NCI-H345 treated with DMSO at 0.1 percent for 48 hours (cell line): ENCODE data around the gene DAP.
A peak's percentile ranks its signal among the peaks of the same experiment; 100 is the strongest.

Source experiments
- DNase-seq: peaks from one replicate; lab custom pipeline; 2025; ENCODE audit not compliant: unreplicated experiment; lab: John Stamatoyannopoulos, UW

DAP gene

DNA sequence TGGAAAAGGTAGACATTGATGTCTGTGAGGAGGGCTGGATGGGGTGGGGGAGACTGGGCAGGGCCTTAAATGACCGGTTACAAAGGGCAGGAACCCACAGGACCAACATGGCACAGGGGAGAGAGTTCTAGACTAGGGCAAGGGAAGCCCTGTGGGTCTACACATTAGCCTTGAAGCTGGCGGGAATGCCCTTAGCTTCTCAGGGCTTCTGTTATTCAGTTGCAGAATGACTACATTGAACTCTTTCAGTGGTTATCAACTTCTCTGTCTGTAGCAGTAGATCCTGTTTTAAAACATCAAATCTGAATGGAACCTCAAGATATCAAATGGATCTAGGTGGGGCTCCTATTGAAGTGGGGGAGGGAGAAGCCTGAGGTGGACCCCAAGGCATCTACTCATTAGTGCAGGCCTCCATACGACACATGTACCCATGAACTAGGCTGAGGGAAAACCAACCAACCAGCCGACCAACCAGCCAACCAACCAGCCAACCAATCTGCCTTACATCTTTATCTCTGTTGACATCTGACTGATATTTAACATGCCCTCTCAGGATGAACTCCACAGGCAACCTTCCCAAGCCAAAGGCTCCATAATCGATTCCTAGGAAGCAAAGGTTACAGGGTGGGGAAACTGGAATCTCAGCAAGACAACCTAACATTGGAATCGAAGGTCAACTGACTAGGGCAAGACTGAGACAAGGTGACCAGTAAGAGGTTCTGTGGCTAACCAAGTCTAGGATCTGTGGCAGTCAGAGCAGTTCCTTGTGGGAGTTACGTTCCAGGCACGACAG is 48.3 kb downstream of the DAP start:
- DNase-seq = no peak

DNA sequence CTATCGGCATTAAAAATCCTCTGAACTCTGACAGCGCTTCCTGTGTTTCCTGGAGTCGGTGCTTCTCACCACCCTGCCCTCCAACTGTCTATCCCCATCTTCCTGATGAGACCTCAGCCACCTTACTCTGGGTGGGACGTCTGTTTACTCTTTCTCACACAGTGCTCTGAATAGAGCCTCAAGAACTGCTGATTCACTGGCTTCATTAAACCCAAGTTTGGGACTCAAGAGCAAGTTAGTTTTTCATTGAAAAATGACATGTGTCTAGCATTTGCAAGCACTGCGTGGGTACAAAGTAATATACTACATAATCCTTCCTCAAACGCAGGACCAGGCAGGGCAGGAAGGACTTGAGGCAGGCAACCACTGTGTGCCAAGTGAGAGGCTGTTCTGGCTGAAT is 49.5 kb downstream of the DAP start:
- no peak for DNase-seq

DNA sequence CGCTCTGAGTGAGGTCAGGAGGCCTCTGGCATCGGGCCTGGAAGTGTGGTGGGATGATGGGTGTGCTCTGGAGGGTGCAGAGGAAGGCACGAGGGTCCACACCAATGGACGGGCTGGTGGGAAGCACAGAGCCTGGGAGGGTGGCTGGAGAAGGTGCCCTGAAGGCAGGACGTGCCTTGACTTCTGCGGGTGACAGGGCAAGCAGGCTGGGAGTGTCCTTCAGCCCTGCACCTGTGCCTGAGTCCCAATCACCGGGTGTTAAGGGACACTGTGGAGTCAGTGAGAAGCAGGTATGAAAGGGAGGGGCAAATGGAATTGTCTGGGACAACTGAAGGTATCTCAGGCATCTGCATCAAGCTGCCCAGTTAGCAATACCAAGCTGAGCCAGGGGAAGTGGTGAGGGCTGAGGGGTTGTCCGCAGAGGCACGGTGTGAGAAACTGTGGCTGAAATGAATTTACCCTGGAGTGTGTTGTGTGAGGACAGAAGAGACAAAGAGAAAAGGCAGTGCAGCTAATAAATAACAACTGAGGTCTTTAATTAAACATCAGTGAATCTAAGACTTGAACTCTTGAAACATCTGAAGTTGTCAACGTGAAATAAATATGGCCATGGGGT is 50.4 kb downstream of the DAP start:
- DNase-seq = no peak

DNA sequence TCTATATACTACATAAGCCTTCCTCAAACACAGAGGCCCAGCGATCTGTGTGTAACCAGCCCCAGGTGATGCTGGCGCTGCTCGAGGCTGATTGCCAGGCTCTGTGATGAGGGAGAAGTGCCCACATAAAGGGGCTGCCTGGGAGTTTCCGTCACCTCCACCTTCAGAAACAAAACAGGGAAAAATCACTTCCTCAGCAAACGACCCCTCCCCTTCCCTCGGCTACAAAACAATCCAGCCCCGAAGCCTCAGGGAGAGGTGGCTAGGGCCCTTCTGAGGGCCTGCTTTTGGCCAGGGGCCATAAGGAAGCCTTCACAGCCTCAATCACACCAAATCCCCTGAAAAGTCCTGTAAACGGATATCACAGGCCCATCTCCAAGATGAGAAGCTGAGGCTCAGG is 51.1 kb downstream of the DAP start:
- DNase-seq = no peak

DNA sequence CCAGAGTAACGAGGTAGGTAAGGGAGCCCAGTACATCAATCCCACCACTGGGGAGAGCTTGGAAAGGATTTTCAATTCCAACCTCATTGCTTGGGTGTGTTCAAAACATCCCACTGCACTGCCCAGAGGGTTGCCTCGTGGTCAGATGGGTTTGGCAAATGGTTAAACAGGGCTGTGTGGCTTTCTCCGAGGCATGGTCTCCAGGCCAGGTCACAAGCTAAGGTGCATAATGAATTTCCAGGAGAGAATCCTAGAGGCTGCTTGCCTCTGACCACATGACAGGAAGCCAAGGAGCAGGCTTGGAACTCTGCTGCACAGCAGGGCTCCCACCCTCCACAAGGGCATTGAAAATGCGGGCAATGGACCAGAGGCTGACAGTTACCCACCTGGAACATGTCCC is 51.6 kb downstream of the DAP start:
- DNase-seq = no peak

DNA sequence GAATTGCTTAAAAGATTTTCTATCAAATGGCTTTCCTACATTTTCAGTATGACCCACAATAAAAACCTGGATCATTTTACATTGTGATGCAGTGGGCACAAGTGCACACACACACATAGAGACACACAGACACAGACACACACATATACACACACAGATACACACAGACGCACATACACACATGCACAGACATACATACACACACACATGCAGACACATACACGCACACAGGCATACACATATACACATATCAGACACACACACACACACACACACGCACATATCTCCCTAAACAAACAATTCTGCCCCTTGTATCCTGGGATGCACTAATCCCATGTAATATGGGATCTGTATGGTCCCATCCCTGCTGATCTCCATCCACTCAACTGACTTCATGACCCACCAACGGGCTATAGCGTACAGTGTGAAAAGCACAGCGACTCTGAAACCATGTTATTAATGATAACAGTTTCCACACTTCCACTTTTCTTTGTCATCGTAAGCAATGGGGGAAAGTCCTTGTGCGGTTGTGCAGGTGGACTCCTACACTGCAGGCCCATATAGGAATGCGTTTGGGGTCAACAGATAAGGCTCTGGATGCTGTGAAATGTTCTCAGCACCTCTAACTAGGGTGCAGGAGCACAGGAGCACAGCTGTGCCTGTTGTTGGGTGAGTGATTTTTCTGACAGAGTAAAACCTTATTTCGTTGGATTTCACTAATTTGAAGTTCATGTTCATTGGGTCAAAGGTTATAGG is 52.7 kb downstream of the DAP start:
- DNase-seq = no peak

DNA sequence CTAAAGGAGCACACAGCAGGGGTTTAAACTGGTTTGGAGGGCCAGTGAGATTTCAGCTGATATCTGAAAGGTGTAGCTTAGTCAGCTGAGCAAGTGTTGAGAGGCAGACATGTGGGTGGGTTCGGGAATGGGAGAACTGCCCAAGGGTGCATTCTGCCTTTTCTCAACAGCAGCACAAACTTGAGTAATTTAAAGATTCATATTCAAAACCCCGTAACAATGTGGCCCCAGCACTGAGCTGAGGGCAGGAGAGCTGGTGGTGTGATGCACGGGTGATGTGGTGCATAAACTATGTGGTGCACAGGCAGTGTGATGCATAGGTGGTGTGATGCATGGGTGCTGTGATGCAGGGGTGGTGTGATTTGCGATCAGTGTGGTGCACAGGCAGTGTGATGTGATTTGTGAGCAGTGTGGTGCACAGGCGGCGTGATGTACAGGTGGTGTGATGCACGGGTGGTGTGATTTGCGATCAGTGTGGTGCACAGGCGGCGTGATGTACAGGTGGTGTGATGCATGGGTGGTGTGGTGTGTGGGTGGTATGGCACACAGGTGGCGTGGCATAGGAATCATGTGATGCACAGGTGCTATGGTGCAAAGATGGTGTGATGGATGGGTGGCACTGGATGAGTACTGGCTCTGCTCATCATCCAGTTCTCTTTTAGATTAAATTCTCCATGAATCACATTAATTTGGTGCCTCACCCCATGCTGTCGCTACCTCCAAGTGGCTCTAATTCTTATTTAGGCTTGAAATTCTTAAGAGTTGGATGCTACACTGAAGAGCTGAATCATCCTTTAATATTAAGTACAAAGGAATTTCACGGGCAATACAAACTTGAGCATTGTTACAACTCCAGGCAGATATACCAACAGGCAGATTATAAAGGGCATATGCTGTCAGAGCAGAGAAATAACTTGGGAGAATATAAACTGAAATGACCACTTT is 53.6 kb downstream of the DAP start:
- no peak for DNase-seq

DNA sequence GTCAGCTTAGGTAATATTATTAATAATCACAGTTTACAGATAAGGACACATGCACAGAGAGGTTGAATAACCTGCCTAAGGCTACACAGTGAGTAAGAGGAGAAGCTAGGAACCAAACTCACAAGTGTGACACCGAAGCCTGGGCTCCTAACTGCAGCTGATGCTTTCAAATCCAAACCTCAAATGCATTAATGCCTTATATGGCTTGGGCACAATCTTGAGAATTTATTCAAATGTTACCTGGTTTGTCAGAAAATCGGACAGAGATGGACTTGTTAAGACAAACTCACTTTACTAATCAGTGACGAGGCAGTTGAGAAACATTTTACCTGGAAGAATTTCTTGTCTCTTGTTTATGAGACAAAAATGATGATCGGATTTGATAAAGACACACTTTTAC is 54.7 kb downstream of the DAP start:
- DNase-seq = no peak

DNA sequence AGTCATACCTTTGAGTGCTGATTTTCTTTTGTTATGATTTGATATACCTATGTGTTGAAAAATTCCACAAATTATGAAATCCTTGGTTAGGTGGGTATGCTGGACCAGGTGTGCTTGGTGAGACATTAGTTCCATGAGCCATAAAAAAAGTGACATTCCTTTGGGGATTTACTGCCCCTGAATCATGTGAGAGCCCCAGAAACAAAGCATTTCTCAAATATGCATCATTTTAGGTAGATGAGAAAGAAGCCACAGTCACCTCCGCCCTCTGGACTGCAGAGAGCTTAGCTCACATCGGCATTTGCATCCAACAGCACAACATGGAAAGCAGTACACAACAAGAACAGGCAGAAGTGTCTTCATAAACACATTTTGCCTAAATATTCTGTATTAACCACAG is 55.3 kb downstream of the DAP start:
- no peak for DNase-seq

DNA sequence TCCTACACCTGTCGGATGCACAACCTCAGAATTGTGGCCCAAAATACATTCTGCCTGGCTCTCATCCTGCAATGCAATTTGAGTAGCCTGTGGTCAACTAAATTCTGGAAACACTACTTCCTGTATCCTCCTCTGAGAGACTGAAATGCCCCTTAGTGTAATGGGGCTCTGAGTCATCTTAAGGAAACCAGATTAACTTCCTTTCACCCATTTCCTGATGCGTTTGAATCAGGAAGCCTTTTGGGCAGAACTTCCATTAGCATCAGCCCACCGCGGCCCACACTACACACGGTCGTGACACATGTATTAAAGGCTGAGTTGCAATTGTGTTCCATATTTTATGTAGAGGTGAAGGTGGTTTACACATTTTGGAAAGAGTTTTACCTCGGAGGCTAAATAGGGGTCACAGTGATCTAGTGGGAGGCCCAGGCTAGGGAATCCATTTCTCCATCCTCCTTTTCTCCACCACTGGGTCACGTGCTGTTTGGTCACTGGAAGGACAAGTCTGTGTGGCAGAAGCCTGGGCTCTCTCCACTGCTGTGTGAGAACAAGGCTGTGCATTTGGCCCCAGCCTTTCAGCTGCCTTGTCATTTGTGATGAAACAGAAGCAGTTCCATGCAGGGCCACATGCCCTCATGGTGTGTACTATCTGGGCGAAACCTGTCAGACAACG is 55.9 kb downstream of the DAP start:
- DNase-seq = no peak

DNA sequence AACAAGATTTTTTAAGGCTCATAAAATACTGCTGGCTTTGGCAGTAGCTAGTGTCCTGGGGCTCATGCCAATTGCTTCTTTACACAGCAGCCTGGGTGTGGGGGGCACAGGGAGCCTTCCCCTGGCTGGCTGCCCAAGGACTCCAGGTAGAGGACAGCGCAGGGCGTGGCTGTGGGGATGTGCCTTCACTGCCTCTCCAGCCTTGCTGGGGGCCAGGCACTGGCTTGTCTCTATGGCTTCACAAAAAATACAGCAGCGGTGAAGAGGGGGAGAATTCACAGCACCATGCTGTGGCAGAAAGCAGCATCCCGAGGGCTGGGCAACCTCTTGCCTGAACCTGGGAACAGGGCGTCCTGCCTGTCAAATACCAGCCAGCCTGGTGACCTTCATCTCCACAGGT is 57.4 kb downstream of the DAP start:
- DNase-seq = no peak

DNA sequence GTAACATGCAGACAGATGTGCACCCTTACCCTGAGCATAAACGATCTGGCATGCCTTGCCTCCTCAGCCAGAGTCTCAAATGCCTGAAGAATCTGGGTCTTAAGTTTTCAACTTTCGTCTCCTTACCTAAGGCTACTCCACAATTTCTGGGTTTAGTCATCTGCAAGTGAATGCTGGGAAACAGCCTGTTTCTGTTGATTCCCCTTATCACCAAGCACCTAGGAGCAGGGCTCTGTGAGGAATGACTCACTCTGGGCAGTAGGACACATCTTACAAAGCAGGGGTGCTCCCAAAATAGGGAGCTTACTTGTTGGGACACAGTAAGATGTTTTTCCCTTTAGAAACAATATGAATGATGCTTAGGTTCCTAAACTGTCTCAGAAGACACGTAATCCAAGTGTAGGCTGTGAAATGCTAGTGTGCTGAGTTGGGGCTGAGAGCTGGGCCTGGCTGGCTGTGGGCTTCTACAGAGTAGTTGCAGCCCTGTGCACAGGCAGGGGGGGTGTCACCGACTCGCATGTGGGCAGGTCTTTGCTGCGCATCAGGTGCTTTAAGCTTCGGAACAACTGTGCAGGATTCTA is 58.0 kb downstream of the DAP start:
- no peak for DNase-seq

DNA sequence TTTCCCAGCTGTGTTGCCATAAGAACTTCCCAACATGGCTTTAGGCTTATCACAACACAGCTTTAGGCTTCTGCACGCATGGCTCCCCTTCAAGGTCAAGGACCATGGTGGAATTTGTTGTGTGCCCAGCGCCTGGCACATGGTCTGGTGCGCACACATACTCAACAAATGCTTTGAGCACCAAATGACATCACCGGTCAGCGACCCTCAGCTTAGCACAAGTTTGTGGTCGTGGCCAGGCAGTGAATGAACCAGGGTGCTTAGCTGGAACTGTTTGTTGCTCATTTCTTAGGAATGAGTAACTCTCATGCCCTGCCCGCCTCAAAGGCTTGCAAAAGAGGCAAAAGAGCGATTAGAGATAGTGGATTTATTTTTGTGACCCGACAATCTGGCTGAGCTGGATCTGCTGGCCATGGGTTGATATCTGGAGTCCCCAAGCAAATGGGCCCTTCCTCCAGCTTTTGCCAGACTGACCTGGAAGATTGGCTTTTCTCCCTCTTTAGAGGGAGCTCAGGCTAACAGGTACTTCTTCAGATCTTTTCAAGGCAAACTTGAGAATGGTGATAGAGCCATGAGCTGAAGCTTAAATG is 58.9 kb downstream of the DAP start:
- no peak for DNase-seq

DNA sequence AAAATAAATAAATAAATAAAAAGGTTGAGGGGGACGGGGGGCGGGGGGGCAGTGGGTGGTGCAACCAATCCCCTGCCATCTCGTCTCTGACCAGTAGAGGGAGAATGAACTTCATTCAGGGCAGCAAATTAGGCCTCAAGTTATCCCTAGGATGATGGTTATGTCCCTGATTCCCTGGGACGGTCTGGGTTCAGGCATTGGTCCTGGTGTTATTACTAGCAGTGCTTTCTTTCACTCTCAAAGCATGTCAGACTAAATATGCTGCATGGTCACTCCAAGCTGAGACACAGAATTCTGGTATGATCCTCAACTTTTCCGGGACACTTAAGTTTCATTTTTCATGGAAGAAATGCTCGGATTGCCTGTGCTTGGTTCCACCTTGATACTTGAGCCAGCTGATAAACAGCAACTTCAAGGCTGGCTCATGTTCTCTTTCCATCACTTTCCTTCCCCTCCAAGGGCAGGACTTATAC is 59.4 kb downstream of the DAP start:
- DNase-seq = peak; percentile 10

DNA sequence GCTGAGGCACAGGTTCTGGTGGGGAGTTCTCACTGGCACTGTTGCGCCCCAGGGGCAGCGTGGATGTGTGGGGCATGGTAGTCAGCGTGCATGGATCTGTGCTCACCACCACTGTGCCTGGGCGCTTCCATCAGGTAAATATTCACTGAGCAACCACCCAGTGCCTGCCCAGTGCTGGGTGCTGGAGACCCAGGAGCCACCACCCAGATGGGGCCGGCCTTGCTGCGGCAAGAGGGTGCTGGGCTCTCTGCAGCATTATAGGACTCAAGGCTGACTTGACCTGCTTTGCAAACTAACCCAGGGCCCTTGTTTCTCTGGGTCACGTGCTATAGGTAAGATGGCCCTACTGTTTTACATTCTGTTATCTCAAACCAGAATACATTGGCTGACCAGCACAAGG is 60.5 kb downstream of the DAP start:
- DNase-seq = no peak

DNA sequence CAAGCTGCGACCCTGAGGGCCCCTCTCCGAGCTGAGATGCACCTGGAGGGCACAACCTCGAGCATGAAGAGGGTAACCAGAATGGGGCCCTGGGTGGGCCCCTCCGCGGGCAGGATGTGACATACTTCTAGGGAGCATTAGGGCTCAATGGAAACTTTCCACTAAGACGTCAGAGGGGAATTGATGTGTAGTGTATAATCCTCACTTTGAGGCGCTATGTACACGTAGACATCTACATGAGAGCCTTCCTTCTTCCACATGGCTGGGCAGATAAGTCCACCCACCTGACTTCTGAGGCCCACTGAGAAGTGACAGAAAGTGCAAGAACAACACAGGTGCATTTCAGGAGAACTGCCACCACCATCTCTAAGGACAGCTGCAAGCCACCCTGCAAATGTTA is 61.0 kb downstream of the DAP start:
- DNase-seq = no peak

DNA sequence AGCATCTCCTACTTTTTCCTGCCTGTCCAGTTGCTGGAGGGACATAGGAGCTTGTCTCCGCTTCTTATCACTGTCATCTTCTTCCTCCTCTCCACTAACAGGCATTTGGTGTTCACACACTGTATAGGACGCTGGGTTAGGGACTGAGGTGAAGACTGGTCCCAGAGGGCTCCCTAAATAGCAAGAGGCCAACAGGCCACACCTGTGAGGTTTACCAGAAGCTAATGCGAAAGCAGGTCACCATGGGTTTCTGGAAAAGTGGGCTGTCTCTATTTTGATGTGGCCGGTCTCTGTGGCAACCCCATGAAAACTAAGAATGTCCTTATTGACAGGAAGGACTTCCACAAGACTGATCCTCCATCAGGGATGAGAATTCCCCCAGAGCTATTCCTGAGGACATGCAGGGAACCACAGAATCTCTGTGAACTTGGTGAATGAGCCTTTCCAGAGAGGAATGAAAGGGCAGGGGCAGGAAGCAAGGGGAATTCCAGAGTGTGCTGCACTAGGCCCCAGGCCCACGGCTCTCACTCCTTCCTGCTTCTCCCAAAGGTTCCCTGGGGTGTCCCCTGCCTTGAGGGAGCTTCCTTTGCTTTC is 61.7 kb downstream of the DAP start:
- no peak for DNase-seq

DNA sequence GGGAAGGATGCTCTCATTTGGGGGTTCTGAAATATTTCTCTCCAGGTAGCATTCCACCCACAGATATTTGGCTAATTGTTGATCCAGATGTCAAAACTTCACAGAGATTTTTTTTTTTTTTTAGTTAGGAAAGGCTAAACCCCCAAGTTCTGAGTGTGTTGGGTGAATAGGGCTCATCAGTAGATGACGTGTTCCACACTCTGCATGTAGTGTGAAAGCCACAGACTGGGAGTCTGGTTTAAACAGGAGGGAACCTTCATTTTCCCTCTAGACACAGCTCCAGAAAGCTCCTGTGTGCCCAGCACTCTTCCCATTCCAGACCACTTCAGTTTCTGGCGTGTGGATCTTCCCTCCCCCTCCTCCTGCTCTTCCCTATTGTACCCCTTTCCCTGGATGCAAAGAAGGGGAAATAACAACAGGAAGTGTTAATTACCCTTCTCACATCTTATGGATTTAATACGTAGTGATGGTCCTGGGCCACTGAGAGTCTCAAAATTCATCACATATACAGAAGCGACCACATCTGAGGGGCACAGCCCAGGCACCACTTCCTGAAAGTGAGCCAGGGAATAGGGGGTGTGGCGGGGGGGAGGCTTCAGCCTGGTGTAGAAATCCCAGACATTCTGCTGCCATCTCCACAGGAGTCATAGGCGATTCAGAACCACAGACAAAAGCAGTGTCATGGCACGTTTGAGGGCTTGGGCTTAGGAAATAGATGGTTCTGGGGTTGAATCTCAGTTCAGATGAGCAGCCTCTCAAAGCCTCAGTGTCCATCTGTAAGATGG is 65.1 kb downstream of the DAP start:
- DNase-seq = no peak
